Skeletal muscle tissue (tissue), 4 donors: ENCODE measurements around the gene CPEB3. TPM values are rescaled to one million over a fixed set of nuclear protein-coding genes. Genes with fewer than 3 reads are reported as not detected.

Experiments used
- H3K27ac ChIP-seq: one replicate; pipeline ENCODE4 v1.7.0; 2013; ENCODE audit warnings: mild to moderate bottlenecking, low read depth, low read length, inconsistent platforms
- H3K27me3 ChIP-seq, 3 donors: one replicate each; pipeline ENCODE4 v1.7.0; 2013; ENCODE audit warnings: low read length in 3 of 3; ENCODE audit not compliant: control insufficient read depth in 3 of 3, insufficient read depth in 3 of 3
- H3K36me3 ChIP-seq, 3 donors: one replicate each; pipeline ENCODE4 v1.7.0; 2013; ENCODE audit warnings: low read length in 3 of 3; ENCODE audit not compliant: control insufficient read depth in 3 of 3, insufficient read depth in 3 of 3
- H3K4me1 ChIP-seq, 3 donors: one replicate each; pipeline ENCODE4 v1.7.0; 2013; ENCODE audit warnings: low read length in 3 of 3, mild to moderate bottlenecking in 3 of 3; ENCODE audit not compliant: control insufficient read depth in 3 of 3, insufficient read depth in 3 of 3
- H3K4me3 ChIP-seq, 3 donors: one replicate each; pipeline ENCODE4 v1.7.0; 2013; ENCODE audit warnings: low read length in 3 of 3
- H3K9ac ChIP-seq, 3 donors: one replicate each; pipeline ENCODE4 v1.7.0; 2013; ENCODE audit warnings: low read length in 3 of 3, mild to moderate bottlenecking in 3 of 3, moderate library complexity in 2 of 3, low read depth in 1 of 3
- H3K9me3 ChIP-seq, 3 donors: one replicate each; pipeline ENCODE4 v1.7.0; 2013; ENCODE audit warnings: low read length in 3 of 3; ENCODE audit not compliant: control insufficient read depth in 3 of 3
- total RNA-seq: library from RNA; depleted of rRNA; stranded (reverse); fragments of >200 nt; gene quantifications from one replicate; pipeline ENCODE4 v1.2.3, GENCODE V29; 2014
- donor health status: Osteomylitis.

The CPEB3 gene
- total RNA-seq, 1 donor from 2014 or later = 3.1 TPM

DNA sequence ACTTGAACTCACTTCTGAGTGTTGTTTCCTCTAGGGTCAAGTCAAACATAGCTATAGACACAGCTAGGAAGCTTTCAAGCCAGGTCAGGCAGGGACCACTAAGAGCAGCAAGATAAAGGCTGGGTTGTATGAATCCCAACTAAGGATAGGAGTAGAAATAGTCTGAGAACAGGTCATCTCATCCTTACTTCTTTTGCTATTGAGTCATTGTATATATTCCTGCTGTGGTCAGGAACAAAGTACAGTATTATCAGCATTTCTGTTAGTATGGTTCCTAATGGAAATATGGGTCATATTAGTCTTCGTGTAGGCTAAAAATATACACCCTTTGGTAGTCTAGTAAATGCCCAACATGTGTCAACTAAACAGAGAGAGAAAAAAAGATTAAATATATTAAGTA, 222.0 kb downstream of the CPEB3 start:
- Histone ChIP-seq H3K36me3 (no peaks in the 10 kb centered on the region), H3K4me1 (no peaks in the 10 kb centered on the region), H3K4me3 (no peak overlapping the region), H3K9me3 (no peaks in the 10 kb centered on the region), H3K9ac (no peak overlapping the region), H3K27ac (no peak overlapping the region), H3K27me3 (no peaks in the 10 kb centered on the region)

DNA sequence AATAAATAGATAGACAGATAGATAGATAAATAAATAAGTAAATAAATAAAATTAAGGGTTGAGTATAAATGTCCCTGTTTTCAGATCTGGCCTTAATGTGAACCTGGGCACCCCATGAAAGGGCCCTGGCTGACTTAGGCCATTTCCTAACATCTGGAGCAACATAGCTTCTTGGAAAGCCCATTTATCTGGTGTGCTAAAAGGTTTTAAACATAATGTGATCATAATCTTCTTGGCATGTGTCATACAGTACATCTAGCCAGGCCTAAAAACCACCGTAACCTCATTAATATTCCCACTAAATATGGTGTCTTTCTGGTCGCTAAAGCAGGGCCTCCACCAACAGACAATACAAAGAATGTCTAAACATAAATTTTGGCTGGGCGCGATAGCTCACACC, 224.5 kb downstream of the CPEB3 start:
- no peaks in the 10 kb centered on the region for H3K4me1 ChIP-seq
- no peaks in the 10 kb centered on the region for H3K9me3 ChIP-seq
- H3K36me3 ChIP-seq = no peaks in the 10 kb centered on the region
- no peak overlapping the region for H3K4me3 ChIP-seq
- no peaks in the 10 kb centered on the region for H3K27me3 ChIP-seq
- H3K27ac ChIP-seq = no peak overlapping the region
- no peak overlapping the region for H3K9ac ChIP-seq

DNA sequence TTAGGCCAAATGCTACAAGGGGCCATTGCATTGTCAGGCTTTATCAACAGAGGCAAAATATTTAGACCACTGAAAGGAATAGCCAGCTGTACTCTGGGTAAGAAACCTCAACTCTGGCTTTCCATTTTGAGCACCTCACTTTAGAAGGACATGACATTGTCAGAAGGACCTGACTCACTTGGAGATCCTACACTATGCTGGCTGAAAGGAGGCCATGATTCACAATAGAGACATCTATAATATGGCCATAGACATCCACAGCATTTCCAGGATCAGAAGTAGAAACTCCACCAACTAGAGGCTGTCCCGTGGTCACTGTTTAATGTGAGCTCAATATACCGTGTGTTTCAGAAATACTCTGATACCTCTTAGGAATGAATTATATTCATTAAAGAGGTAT, 226.4 kb downstream of the CPEB3 start:
- H3K36me3 ChIP-seq = no peaks in the 10 kb centered on the region
- no peak overlapping the region for H3K4me3 ChIP-seq
- no peak overlapping the region for H3K9ac ChIP-seq
- H3K4me1 ChIP-seq = no peaks in the 10 kb centered on the region
- no peaks in the 10 kb centered on the region for H3K27me3 ChIP-seq
- no peak overlapping the region for H3K27ac ChIP-seq
- no peaks in the 10 kb centered on the region for H3K9me3 ChIP-seq

DNA sequence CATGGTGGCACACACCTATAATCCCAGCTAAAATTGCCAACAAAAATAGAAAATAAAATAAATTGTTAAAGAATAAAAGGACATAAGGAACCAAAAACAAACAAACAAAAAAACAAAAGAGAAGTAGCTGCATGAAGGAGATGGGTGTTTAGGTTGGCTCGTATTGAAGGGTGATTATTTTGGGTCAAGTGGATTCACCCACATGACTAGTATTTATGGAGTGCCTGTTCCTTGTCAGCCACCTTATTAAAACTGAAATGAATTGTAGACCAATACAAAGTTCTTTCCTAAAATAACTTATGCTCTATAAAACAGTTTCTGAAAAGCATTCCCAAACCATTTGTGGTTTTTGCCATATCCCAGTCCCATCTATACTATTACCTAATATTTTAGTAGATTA, 228.6 kb downstream of the CPEB3 start:
- Histone ChIP-seq H3K9me3 (no peaks in the 10 kb centered on the region), H3K4me1 (no peaks in the 10 kb centered on the region), H3K4me3 (no peak overlapping the region), H3K27ac (no peak overlapping the region), H3K9ac (no peak overlapping the region), H3K36me3 (no peaks in the 10 kb centered on the region), H3K27me3 (no peaks in the 10 kb centered on the region)

DNA sequence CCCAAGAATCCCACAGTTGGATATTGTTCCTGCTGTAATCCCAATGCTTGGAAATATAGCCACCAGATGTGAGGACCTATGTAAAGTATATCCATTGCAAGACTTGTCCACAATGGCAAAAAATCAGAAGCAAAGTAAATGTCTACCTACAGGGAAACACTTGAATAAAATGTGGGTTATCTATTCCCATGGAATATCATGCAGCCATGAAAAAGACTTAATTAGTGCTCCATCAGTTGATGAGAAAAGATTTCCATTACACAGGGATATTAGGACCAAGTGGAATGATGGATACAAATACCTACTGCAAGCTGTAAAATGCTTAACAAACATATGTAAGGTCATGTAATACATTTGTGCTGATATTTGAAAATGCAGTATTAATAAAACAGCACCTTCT, 236.1 kb downstream of the CPEB3 start:
- Histone ChIP-seq H3K36me3 (peaks cover 3 to 7% (median 4%) of the 10 kb centered on the region in 3 donors), H3K27ac (no peak overlapping the region), H3K4me3 (no peak overlapping the region), H3K9ac (no peak overlapping the region), H3K27me3 (no peaks in the 10 kb centered on the region), H3K4me1 (no peaks in the 10 kb centered on the region), H3K9me3 (no peaks in the 10 kb centered on the region)

GRCh38 chr10:92052741-92053140, 238.1 kb downstream of the CPEB3 start:
- Histone ChIP-seq H3K9ac (no peak overlapping the region), H3K4me1 (no peaks in the 10 kb centered on the region), H3K9me3 (no peaks in the 10 kb centered on the region), H3K36me3 (peaks cover 3 to 10% (median 4%) of the 10 kb centered on the region in 3 donors), H3K4me3 (no peak overlapping the region), H3K27ac (no peak overlapping the region), H3K27me3 (no peaks in the 10 kb centered on the region)

DNA sequence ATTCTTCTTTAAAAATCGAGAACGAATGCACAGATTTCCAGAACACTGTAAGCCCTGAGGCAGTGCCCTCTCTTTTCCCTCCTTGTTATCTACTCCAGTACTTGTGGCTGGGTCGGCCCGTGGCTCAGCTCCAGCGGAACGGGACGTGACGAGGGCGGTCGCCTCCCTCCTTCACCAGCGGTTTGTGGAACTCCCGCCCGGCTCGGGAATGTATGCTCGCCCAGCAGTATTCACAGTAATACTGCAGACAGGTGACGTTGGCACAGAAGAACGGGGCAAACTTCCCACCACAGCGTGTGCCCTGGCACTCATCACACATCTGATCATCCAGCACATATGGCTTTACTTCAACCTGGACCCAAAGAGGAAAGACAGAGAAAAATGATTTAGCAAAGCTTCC, 238.8 kb downstream of the CPEB3 start:
- H3K4me1 ChIP-seq = no peaks in the 10 kb centered on the region
- no peaks in the 10 kb centered on the region for H3K27me3 ChIP-seq
- H3K9me3 ChIP-seq = no peaks in the 10 kb centered on the region
- H3K9ac ChIP-seq = no peak overlapping the region
- peaks cover 3 to 10% (median 4%) of the 10 kb centered on the region in 3 donors for H3K36me3 ChIP-seq
- H3K27ac ChIP-seq = no peak overlapping the region
- H3K4me3 ChIP-seq = no peak overlapping the region

DNA sequence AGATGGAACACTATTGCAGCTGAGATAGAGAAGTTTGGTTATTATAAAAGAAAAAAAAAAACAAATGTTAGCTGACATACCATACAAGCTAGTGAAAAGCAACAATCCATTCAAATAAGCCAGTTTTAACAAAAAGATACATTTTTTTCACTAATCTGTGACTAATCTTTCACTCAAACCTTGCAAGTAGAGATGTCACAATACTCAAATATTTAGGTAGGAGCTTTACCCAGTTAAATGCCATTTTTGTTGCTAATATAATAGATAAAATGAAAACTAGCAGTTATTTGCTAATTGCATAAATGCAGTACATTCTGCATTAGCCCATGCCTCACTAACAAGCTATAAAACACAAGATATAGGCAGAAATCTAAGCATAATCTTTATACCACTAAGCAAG, 243.7 kb downstream of the CPEB3 start:
- no peaks in the 10 kb centered on the region for H3K4me1 ChIP-seq
- no peak overlapping the region for H3K27ac ChIP-seq

DNA sequence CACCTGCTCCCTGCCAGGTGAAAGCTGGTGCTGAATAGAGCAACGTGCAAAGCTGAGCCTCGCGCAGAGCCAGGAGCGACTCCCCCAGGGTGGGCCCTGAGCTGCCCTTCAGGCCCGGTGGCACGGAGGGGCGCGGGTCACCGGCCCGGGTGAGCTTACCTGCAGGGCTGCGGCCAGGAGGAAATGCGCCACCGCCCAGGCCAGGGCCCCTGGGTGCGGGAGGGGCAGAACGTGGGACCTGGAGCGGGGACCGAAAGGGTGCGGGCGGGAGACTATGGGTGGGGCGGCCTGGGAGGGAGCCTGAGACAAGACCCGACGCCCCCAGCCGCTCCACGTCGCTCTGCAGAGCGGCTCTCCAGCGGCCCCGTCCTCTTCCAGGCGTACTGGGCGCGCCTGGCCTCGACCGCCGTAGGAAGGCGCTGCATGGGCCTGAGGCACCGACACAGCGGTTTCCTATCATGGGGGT, 245.2 kb downstream of the CPEB3 start:
- H3K36me3 ChIP-seq = peaks cover 0 to 3% (median 0%) of the 10 kb centered on the region in 3 donors
- no peak overlapping the region for H3K4me3 ChIP-seq
- no peaks in the 10 kb centered on the region for H3K27me3 ChIP-seq
- H3K27ac ChIP-seq = no peak overlapping the region
- H3K4me1 ChIP-seq = no peaks in the 10 kb centered on the region
- no peaks in the 10 kb centered on the region for H3K9me3 ChIP-seq
- no peak overlapping the region for H3K9ac ChIP-seq

More for the DNA sequence above, 243.7 kb downstream of the CPEB3 start:
- no peaks in the 10 kb centered on the region for H3K27me3 ChIP-seq
- H3K9me3 ChIP-seq = no peaks in the 10 kb centered on the region
- H3K4me3 ChIP-seq = no peak overlapping the region
- H3K36me3 ChIP-seq = peaks cover 0 to 6% (median 3%) of the 10 kb centered on the region in 3 donors
- no peak overlapping the region for H3K9ac ChIP-seq

- no peaks in the 10 kb centered on the region for H3K9me3 ChIP-seq
- H3K36me3 ChIP-seq = no peaks in the 10 kb centered on the region
- no peak overlapping the region for H3K4me3 ChIP-seq
- no peaks in the 10 kb centered on the region for H3K27me3 ChIP-seq
- H3K9ac ChIP-seq = no peak overlapping the region
- H3K4me1 ChIP-seq = peaks cover 0 to 2% (median 0%) of the 10 kb centered on the region in 3 donors
- no peak overlapping the region for H3K27ac ChIP-seq
These were observed 248.3 kb downstream of the CPEB3 start for GRCh38 chr10:92042541-92042940.

DNA sequence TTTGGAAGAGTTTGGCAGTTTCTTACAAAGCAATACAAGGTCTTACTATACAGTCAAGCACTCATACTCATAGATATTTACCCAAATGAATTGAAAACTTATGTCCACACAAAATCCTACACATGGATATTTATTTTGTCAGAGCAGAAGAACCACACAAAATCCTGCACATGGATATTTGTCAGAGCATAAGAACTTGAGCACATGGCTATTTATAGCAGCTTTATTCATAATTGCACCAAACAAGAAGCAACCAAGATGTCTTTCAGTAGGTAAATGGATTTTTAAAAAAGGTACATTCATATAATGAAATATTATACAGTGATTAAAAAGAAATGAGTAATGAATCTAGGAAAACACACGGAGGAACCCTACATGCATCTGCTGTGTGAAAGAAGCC, 251.9 kb downstream of the CPEB3 start:
- peaks cover 0 to 2% (median 0%) of the 10 kb centered on the region in 3 donors for H3K4me1 ChIP-seq
- no peaks in the 10 kb centered on the region for H3K9me3 ChIP-seq
- no peak overlapping the region for H3K9ac ChIP-seq
- H3K27me3 ChIP-seq = no peaks in the 10 kb centered on the region
- no peak overlapping the region for H3K4me3 ChIP-seq
- peaks cover 0 to 2% (median 0%) of the 10 kb centered on the region in 3 donors for H3K36me3 ChIP-seq
- no peak overlapping the region for H3K27ac ChIP-seq
